Stimulated activated naive CD8-positive, alpha-beta T cell treated with anti-CD3 and anti-CD28 coated beads, Interleukin-15, Interleukin-2, amounts not matched to agents 100 ng/mL and 50 ng/mL, for 24 hours (primary cell): ENCODE results near the gene ARMC8.

Source experiments
- H3K27ac Mint-ChIP-seq: one replicate; pipeline ENCODE4 v1.8.0; 2021; ENCODE audit warnings: mild to moderate bottlenecking, mixed read lengths
- H3K27me3 Mint-ChIP-seq: one replicate; pipeline ENCODE4 v1.8.0; 2021; ENCODE audit warnings: mixed read lengths
- H3K36me3 Mint-ChIP-seq: one replicate; pipeline ENCODE4 v1.8.0; 2021; ENCODE audit warnings: low read depth, mixed read lengths
- H3K4me1 Mint-ChIP-seq: one replicate; pipeline ENCODE4 v1.8.0; 2021; ENCODE audit warnings: low read depth, mixed read lengths
- H3K4me3 Mint-ChIP-seq: one replicate; pipeline ENCODE4 v1.8.0; 2021; ENCODE audit warnings: mild to moderate bottlenecking, mixed read lengths
- H3K9me3 Mint-ChIP-seq: one replicate; pipeline ENCODE4 v1.8.0; 2021; ENCODE audit warnings: mixed read lengths

ARMC8 gene

DNA sequence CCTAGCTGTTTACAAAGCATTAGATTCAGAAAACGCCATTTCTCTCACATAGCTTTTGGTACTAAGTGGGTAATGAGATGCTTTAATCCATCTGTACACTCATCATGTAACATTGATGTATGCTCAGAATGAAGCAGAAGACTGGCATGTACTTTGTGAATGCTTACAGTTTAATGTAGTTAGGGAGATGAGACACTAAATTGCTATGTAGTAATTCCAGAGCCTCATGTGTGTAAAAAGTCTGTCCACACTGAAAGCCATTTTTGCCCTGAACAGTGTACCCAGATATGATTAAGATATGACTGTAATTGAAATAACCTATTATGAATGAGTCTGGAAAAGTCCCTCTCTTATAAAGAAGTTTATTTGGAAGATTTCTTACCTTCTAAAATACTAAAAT lies 66.5 kb downstream of the ARMC8 start:
- Mint-ChIP-seq H3K4me3 (no peak overlapping the region), H3K27ac (no peak overlapping the region), H3K4me1 (peaks cover 8% of the 10 kb centered on the region), H3K36me3 (peaks cover 19% of the 10 kb centered on the region), H3K9me3 (no peaks in the 10 kb centered on the region), H3K27me3 (no peaks in the 10 kb centered on the region)

DNA sequence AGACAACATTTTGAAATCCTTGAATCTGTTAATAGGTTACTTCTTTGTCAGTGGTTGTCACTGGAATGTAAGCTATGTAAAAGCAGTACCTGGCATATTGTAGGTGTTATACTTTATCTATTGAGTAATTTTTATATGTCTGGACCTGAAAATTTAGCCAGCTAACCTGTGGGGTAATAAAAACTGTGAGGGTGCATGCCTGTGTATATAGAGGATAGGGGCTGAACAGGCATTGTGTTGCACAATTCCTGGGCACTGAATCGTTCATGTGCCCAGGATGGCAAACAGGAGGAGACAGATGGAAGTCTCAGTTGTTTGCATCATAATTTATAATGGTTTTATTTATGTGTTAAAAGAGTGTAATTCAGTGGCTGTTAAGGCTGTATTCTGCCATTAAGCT lies 67.1 kb downstream of the ARMC8 start:
- H3K9me3 Mint-ChIP-seq, result no peaks in the 10 kb centered on the region
- peak overlapping the region; percentile 52 for H3K27ac Mint-ChIP-seq
- H3K4me3 Mint-ChIP-seq, result no peak overlapping the region
- H3K36me3 Mint-ChIP-seq, result peaks cover 17% of the 10 kb centered on the region
- H3K27me3 Mint-ChIP-seq, result no peaks in the 10 kb centered on the region
- peaks cover 8% of the 10 kb centered on the region for H3K4me1 Mint-ChIP-seq

GRCh38 chr3:138256022-138256421 lies 68.9 kb downstream of the ARMC8 start:
- Mint-ChIP-seq H3K9me3 (no peaks in the 10 kb centered on the region), H3K27me3 (no peaks in the 10 kb centered on the region), H3K27ac (no peak overlapping the region), H3K4me1 (peaks cover 8% of the 10 kb centered on the region), H3K36me3 (peaks cover 18% of the 10 kb centered on the region), H3K4me3 (no peak overlapping the region)

DNA sequence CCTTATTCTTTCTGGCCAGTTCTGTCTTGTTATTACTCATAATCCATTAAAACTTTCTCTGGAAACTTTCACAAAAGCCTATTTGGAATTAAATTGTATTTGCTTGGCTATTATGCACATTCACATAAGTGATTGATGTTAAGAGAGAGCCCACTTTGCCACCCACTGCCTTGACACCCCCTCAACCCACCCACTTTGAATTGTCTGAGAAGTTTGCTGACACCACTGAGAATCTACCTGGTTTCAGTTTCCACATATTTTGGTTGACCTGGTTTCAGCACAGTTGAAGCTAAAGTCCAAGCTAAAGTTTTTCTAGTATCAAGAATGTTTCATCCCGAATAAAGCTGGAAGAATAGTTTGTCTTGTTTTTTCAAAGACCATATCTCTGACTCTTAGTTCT lies 70.9 kb downstream of the ARMC8 start:
- H3K4me1 Mint-ChIP-seq, result peaks cover 8% of the 10 kb centered on the region
- no peak overlapping the region for H3K4me3 Mint-ChIP-seq
- no peaks in the 10 kb centered on the region for H3K9me3 Mint-ChIP-seq
- H3K36me3 Mint-ChIP-seq, result peaks cover 22% of the 10 kb centered on the region
- no peak overlapping the region for H3K27ac Mint-ChIP-seq
- H3K27me3 Mint-ChIP-seq, result no peaks in the 10 kb centered on the region

DNA sequence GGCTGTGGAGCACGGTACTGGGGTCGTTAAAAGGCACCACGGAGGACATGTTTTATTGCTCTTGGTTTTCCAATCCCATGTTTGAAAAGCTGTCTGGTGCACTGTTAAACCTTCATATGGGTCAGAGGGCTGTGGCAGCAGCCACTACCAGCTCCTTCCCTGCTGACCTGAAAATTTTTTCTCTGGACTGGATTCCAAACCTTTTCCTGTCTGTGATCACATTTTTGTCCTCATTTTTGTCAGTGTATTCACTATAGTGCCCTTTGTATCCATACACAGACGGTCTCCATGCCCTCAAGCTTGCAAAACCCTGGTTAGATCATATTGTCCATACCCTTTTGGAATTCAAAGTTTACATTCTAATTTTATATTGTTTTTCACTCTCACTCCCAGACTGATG lies 72.0 kb downstream of the ARMC8 start:
- no peaks in the 10 kb centered on the region for H3K9me3 Mint-ChIP-seq
- H3K4me3 Mint-ChIP-seq, result no peak overlapping the region
- no peaks in the 10 kb centered on the region for H3K27me3 Mint-ChIP-seq
- H3K36me3 Mint-ChIP-seq, result peaks cover 28% of the 10 kb centered on the region
- H3K4me1 Mint-ChIP-seq, result peaks cover 8% of the 10 kb centered on the region
- H3K27ac Mint-ChIP-seq, result no peak overlapping the region

DNA sequence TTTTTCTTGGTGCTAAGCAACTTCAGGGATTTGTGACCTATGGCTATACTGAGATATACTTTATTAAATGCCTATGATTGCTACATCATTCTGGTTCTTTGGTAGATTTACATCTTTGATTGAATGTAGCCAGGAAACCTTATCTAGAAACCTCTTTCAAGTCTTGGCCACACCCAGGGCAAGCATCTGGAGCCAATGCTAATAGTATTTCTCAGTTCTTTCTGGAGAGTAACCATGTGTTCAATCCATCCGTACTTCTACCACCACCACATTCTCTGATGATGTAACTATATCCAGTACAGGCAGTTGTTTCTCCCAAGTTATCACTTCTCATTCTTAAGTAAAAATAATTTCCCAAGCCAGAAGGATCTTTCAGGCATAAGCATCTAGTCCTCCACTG lies 73.5 kb downstream of the ARMC8 start:
- H3K36me3 Mint-ChIP-seq, result peaks cover 38% of the 10 kb centered on the region
- peaks cover 8% of the 10 kb centered on the region for H3K4me1 Mint-ChIP-seq
- H3K4me3 Mint-ChIP-seq, result no peak overlapping the region
- H3K27ac Mint-ChIP-seq, result no peak overlapping the region
- no peaks in the 10 kb centered on the region for H3K27me3 Mint-ChIP-seq
- no peaks in the 10 kb centered on the region for H3K9me3 Mint-ChIP-seq

GRCh38 chr3:138263104-138263503 lies 76.0 kb downstream of the ARMC8 start:
- no peaks in the 10 kb centered on the region for H3K27me3 Mint-ChIP-seq

GRCh38 chr3:138265745-138266144 lies 78.6 kb downstream of the ARMC8 start:
- Mint-ChIP-seq H3K4me3 (no peak overlapping the region), H3K27me3 (no peaks in the 10 kb centered on the region), H3K36me3 (peaks cover 42% of the 10 kb centered on the region), H3K27ac (no peak overlapping the region), H3K9me3 (no peaks in the 10 kb centered on the region), H3K4me1 (no peaks in the 10 kb centered on the region)

More at GRCh38 chr3:138263104-138263503, 76.0 kb downstream of the ARMC8 start:
- Mint-ChIP-seq H3K4me3 (no peak overlapping the region), H3K36me3 (peaks cover 45% of the 10 kb centered on the region), H3K27ac (no peak overlapping the region), H3K4me1 (peaks cover 2% of the 10 kb centered on the region), H3K9me3 (no peaks in the 10 kb centered on the region)

- Mint-ChIP-seq H3K36me3 (peaks cover 44% of the 10 kb centered on the region), H3K27ac (no peak overlapping the region), H3K4me3 (no peak overlapping the region)
These were observed 80.0 kb downstream of the ARMC8 start for GRCh38 chr3:138267083-138267482.

GRCh38 chr3:138270245-138270644 lies 83.1 kb downstream of the ARMC8 start:
- H3K9me3 Mint-ChIP-seq, result no peaks in the 10 kb centered on the region
- no peak overlapping the region for H3K4me3 Mint-ChIP-seq
- H3K4me1 Mint-ChIP-seq, result peaks cover 4% of the 10 kb centered on the region
- peaks cover 59% of the 10 kb centered on the region for H3K36me3 Mint-ChIP-seq
- no peaks in the 10 kb centered on the region for H3K27me3 Mint-ChIP-seq
- no peak overlapping the region for H3K27ac Mint-ChIP-seq

More at GRCh38 chr3:138267083-138267482, 80.0 kb downstream of the ARMC8 start:
- H3K9me3 Mint-ChIP-seq, result no peaks in the 10 kb centered on the region
- peaks cover 4% of the 10 kb centered on the region for H3K4me1 Mint-ChIP-seq
- H3K27me3 Mint-ChIP-seq, result no peaks in the 10 kb centered on the region

DNA sequence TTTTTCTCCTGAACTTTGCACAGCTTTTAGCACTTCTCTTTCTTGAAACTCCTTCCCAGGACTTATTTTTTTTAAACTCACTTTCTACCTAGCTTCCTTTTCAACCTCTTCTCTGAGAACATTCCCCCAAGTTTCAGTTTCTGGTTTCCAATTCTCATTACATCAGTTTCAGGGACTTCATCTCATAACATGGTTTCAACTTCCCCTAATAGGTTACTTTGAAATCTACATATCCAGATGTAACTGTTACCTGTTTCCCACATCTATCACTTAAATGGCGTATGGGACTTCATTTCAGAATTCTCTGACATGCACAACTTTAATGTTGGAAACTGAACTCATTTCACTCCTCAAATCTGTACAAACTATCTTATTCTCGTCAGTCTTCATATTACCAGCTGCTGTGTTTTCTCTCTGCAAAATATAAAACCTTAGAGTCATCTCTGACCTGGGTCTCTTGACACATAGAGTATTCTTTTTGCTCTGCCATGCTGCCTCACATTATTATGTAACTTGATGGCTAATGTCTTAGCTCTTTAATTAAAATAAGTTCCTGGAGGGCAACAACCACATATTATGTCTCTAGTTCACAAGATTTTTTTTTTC lies 84.2 kb downstream of the ARMC8 start:
- Mint-ChIP-seq H3K9me3 (no peaks in the 10 kb centered on the region), H3K4me3 (no peak overlapping the region), H3K27me3 (no peaks in the 10 kb centered on the region), H3K36me3 (peaks cover 62% of the 10 kb centered on the region), H3K4me1 (peaks cover 4% of the 10 kb centered on the region), H3K27ac (peak overlapping the region; percentile 2)

DNA sequence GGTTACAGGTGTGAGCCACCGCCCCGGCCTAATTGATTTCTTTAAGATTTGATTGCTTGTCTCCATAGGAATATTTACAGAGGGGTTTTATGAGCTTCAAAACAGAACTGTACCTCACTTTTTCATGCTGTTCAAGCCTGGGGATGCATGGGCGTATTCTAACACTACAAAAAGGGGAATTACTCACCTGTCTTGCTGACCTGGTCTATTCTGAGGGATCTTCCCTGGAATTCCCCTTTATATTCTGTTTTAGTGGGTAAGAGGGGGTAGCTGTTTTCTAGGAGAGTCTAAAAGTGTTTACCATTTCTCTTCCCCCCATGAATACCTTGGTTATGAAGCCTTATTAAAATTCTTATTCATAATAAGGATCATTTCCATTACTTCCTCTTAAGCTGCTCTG lies 94.5 kb downstream of the ARMC8 start:
- Mint-ChIP-seq H3K4me1 (no peaks in the 10 kb centered on the region), H3K4me3 (no peak overlapping the region), H3K36me3 (peaks cover 31% of the 10 kb centered on the region), H3K9me3 (no peaks in the 10 kb centered on the region), H3K27me3 (no peaks in the 10 kb centered on the region), H3K27ac (no peak overlapping the region)

DNA sequence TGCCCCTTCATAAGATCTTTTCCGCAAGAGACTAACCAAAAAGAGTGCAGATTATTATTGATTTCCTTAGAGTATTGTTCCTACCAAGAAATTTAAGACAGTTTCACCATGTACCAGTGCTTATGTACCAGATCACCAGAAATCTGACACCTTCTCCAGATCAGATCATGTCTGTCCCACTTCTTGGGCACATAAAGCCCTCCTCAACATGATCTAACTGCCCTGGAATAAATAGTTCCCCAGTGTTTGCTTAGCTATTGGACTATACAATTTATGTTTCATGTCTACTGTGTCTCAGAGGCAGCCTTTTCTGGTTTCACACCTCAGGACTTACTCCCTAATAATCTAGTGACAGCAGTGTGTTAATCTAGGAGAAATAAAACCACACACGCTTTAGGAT lies 95.7 kb downstream of the ARMC8 start:
- Mint-ChIP-seq H3K4me1 (no peaks in the 10 kb centered on the region), H3K9me3 (no peaks in the 10 kb centered on the region), H3K27ac (no peak overlapping the region), H3K27me3 (no peaks in the 10 kb centered on the region), H3K4me3 (no peak overlapping the region), H3K36me3 (peaks cover 23% of the 10 kb centered on the region)

DNA sequence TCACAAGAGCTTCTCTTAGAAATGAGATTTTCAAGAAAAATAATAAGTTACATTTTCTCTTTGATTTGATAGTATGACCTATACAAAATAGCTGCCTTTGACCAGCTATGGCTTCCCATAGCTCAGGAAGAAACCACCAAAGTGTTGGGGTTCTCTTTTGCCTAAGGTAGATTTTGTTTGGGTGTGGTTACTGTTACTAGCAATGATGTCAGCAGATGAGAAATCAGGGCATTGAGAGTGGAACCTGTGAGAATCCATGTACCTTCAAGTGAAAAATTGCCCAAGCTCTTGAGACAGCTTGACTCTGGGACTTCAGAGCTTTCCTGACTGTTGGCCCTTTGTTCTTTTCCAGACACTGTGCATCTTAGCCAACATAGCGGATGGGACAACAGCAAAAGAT lies 97.0 kb downstream of the ARMC8 start:
- no peak overlapping the region for H3K4me3 Mint-ChIP-seq
- no peak overlapping the region for H3K27ac Mint-ChIP-seq
- H3K4me1 Mint-ChIP-seq, result peaks cover 1% of the 10 kb centered on the region
- H3K36me3 Mint-ChIP-seq, result peaks cover 25% of the 10 kb centered on the region
- no peaks in the 10 kb centered on the region for H3K9me3 Mint-ChIP-seq
- H3K27me3 Mint-ChIP-seq, result no peaks in the 10 kb centered on the region

DNA sequence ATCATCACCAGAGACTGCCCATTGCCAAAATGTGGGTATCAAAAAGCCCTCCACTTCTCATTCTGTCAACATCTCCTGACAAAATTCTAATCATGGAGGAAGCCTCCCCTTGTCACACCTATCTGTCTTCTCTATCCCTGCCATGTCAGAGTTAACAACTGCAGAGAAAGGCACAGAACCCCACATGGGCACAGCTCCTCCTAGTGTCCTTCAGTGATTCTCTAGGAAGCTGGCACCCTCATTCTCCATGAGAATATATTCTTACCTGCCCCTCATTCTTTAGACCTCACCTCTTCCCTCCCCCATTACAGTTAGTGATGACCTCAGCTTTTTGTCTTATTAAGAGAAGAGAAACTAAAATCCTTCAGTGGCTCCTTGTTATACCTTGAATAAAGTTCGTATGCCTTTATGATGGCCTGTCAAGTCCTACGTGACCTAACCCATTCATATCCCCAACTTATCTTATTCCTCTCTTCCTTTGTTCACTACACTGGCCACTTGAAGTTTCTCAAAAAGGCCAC lies 97.9 kb downstream of the ARMC8 start:
- Mint-ChIP-seq H3K27ac (no peak overlapping the region), H3K4me3 (no peak overlapping the region), H3K36me3 (peaks cover 27% of the 10 kb centered on the region), H3K27me3 (no peaks in the 10 kb centered on the region), H3K4me1 (peaks cover 9% of the 10 kb centered on the region), H3K9me3 (no peaks in the 10 kb centered on the region)

DNA sequence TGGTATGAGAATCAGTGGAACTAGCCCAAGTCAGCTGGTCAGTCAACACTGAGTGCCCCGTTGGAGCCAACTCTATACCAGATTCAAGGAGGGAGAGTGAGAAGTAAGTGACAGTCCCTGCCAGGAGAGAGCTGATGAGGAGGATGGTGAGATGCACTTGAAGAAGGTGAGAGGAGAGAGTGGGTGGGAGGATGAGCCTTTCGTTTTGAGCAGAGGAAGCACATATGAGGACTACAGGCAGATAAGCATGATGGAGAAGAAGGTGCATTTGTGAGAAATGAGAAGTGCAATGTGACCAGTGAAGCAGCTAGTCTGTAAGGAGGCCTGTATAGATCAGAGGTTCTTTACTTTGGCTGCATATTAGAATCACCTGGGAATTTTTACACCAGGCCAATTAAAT lies 102.2 kb downstream of the ARMC8 start:
- H3K4me3 Mint-ChIP-seq, result no peak overlapping the region
- H3K36me3 Mint-ChIP-seq, result peaks cover 44% of the 10 kb centered on the region
- peak overlapping the region; percentile 61 for H3K27ac Mint-ChIP-seq
- H3K4me1 Mint-ChIP-seq, result peaks cover 10% of the 10 kb centered on the region
- no peaks in the 10 kb centered on the region for H3K27me3 Mint-ChIP-seq
- H3K9me3 Mint-ChIP-seq, result no peaks in the 10 kb centered on the region
